Fibroblast of skin of right quadriceps (primary cell): ENCODE measurements around the gene INCENP.
"Not testable (repeated sequence)": the region's sequence is repeated elsewhere in the genome, so short reads cannot be mapped to it uniquely, and the experiment has no call there.

Experiments
- DNase-seq: peaks from one replicate; pipeline ENCODE4 v3.0.0-alpha.2; 2013

INCENP gene

DNA sequence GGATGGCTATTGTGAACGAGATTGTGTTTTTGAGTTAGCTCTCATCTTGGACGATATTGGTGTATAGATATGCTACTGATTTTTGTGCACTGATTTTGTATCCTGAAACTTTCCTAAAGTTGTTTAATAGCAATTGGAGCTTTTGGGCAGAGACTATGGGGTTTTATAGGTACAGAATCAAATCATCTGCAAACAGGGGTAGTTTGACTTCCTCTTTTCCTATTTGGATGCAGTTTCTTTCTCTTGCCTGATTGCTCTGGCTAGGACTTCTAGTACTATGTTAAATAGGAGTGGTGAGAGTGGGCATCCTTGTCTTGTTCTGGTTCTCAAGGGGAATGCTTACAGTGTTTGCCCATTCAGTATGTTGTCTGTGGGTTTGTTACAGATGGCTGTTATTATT is 57.3 kb downstream of the INCENP start:
- no peak for DNase-seq

GRCh38 chr11:62182147-62182891 is 58.5 kb downstream of the INCENP start:
- DNase-seq: no peak

DNA sequence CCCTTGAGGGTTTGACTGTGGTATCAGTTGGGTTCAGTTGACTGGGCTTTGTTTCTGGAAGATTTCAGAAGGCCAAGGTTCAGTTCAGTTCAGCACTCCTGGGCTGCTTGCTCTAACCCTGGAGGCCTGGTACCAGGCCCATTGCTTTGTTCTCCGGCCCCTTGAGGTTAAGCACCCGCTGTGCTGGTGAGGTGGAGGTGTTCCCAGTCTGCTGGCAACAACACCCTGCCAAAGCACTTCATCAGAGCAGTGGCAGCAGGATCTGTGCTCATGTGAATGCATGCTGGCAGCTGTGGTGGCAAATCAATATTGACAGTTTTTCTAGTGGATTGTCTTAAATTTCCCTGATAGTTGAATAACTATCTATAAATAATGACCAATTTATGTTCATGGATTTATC is 62.4 kb downstream of the INCENP start:
- no peak for DNase-seq

GRCh38 chr11:62190011-62190410 is 66.2 kb downstream of the INCENP start, which contains the start of gene SCGB1D1:
TSS of gene SCGB1D1 (plus strand) at chr11:62190216. CDS start at chr11:62190285, 69 bp downstream.
- no peak for DNase-seq

- DNase-seq: no peak
These were observed 70.1 kb downstream of the INCENP start for GRCh38 chr11:62193952-62194351.

GRCh38 chr11:62195010-62195409 is 71.2 kb downstream of the INCENP start:
- not testable (repeated sequence) for DNase-seq

GRCh38 chr11:62195945-62196344 is 72.1 kb downstream of the INCENP start:
- no peak for DNase-seq

GRCh38 chr11:62197400-62197799 is 73.6 kb downstream of the INCENP start:
- not testable (repeated sequence) for DNase-seq

DNA sequence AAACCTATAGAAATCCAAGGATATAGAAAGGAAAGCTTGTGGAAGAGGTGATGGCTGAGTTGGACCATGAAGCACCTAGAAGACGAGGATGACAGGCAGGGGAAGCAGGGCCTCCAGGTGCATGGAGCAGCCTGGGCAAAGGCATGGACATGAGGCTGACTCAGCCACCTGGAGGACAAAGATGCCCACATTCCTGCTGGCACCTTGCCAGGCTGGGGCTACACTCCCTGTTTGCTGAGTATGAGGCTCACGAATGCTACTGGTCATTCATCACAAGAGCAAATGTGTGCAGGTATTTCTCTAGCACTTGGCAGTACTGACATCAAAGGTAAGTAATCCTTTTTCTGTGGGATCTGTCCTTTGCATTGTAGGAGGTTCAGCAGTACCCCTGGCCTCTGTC is 77.6 kb downstream of the INCENP start:
- DNase-seq: no peak
